ENCODE results near the gene C1orf226. TPM values are rescaled to one million over a fixed set of nuclear protein-coding genes. Genes with fewer than 3 reads are reported as not detected.
"Not testable (repeated sequence)": the region's sequence is repeated elsewhere in the genome, so short reads cannot be mapped to it uniquely, and the experiment has no call there.

Gene C1orf226
- total RNA-seq, 4 donors from 2014 or later, result 1.3 to 24.4 (median 4.8) TPM

- Histone ChIP-seq H3K9me3 (no peaks in the 10 kb centered on the region), H3K36me3 (no peaks in the 10 kb centered on the region), H3K27ac (no peak overlapping the region), H3K27me3 (no peaks in the 10 kb centered on the region), H3K4me1 (no peaks in the 10 kb centered on the region), H3K4me3 (no peak overlapping the region)
- TF ChIP-seq POLR2A (IDR thresholded peaks at IDR 0.05) (no peak), CTCF (IDR thresholded peaks at IDR 0.05) (no peak)
- intact Hi-C loops (cut with DNase I; ENCODE audit: low total_unique reads), result no loop called here
- DNase-seq, result no peak
These were observed 38.6 kb downstream of the C1orf226 start for GRCh38 chr1:162420120-162420519.

GRCh38 chr1:162421258-162422164 is 40.0 kb downstream of the C1orf226 start:
- TF ChIP-seq CTCF (IDR thresholded peaks at IDR 0.05) (no peak), POLR2A (IDR thresholded peaks at IDR 0.05) (no peak)
- Histone ChIP-seq H3K36me3 (no peaks in the 10 kb centered on the region), H3K4me1 (no peaks in the 10 kb centered on the region), H3K27ac (no peak overlapping the region), H3K4me3 (no peak overlapping the region), H3K27me3 (no peaks in the 10 kb centered on the region), H3K9me3 (no peaks in the 10 kb centered on the region)
- intact Hi-C loops (cut with DNase I; ENCODE audit: low total_unique reads), result no loop called here
- no peak for DNase-seq

- no peak for DNase-seq
- TF ChIP-seq CTCF (IDR thresholded peaks at IDR 0.05) (no peak), POLR2A (IDR thresholded peaks at IDR 0.05) (no peak)
- intact Hi-C loops (cut with DNase I; ENCODE audit: low total_unique reads), result no loop called here
These were observed 41.3 kb downstream of the C1orf226 start for GRCh38 chr1:162422662-162423375.

GRCh38 chr1:162430583-162430982 is 49.1 kb downstream of the C1orf226 start:
- DNase-seq, result no peak
- Histone ChIP-seq H3K27ac (no peak overlapping the region), H3K4me1 (no peaks in the 10 kb centered on the region), H3K9me3 (no peaks in the 10 kb centered on the region), H3K27me3 (no peaks in the 10 kb centered on the region), H3K36me3 (no peaks in the 10 kb centered on the region), H3K4me3 (no peak overlapping the region)
- no peak for TF ChIP-seq POLR2A (IDR thresholded peaks at IDR 0.05)
- TF ChIP-seq CTCF (IDR thresholded peaks at IDR 0.05), result no peak
- intact Hi-C loops (cut with DNase I; ENCODE audit: low total_unique reads), result no loop called here

More at GRCh38 chr1:162422662-162423375, 41.3 kb downstream of the C1orf226 start:
- Histone ChIP-seq H3K9me3 (no peaks in the 10 kb centered on the region), H3K4me1 (no peaks in the 10 kb centered on the region), H3K36me3 (no peaks in the 10 kb centered on the region), H3K4me3 (no peak overlapping the region), H3K27ac (no peak overlapping the region), H3K27me3 (no peaks in the 10 kb centered on the region)

GRCh38 chr1:162432977-162433713 is 51.6 kb downstream of the C1orf226 start:
- H3K27ac ChIP-seq; H3K4me1 ChIP-seq; H3K9me3 ChIP-seq; intact Hi-C loops (cut with DNase I; ENCODE audit: low total_unique reads); H3K36me3 ChIP-seq; H3K27me3 ChIP-seq; H3K4me3 ChIP-seq; DNase-seq: not testable (repeated sequence)

MicroRNAs within 50 kb of the gene (microRNA counts, 767-probe panel; counts per million panel counts)
- microRNA hsa-miR-556-3p (0 counts per million in 2 donors), microRNA hsa-miR-556-5p (0 counts per million in 2 donors)

Small RNAs within 50 kb of the gene (microRNA-seq; reads per million reads assigned to microRNA genes)
- not detected for gene MIR556 (ENCODE audit: borderline microRNAs expressed, borderline replicate concordance)

Small RNAs within 50 kb of the gene (small RNA-seq; reads per million reads assigned to genes)
- gene MIR556, result not detected
- not detected for gene RNA5SP61

Other genes starting within 250 kb of the C1orf226 start
- gene SPATA46, start 4.9 kb upstream of the C1orf226 start, total RNA-seq, result not detected
- gene SH2D1B, start 30.4 kb downstream of the C1orf226 start, total RNA-seq, result under 1 TPM in 2 of 4 donors, not detected in 2; 0.21 to 0.27 TPM
- 10 to 100 TPM in 3 of 4 donors, 1 to 10 TPM in 1; 9.2 to 58.8 (median 31.6) TPM for gene UHMK1, start 116.1 kb downstream of the C1orf226 start, total RNA-seq
- 10 to 100 TPM; 17.7 to 66.5 (median 55.0) TPM for gene UAP1, start 180.0 kb downstream of the C1orf226 start, total RNA-seq

All from uterus (tissue), 4 donors.